MM.1S (cell line): ENCODE results near the gene BCL2.

Experiments used
- EZH2phosphoT487 ChIP-seq: fragments of 300-600 bp; sonication (generic); IDR thresholded peaks from 2 replicates; pipeline ENCODE4 v1.6.1; 2018; ENCODE audit warnings: antibody characterized with exemption, low read length
- TF ChIP-seq, protein P1 (sequence below): fragments of 300-600 bp; sonication (generic); IDR thresholded peaks from 2 replicates; pipeline ENCODE4 v1.5.1; 2016; ENCODE audit warnings: antibody characterized with exemption, low read length, mixed read lengths

DNA sequence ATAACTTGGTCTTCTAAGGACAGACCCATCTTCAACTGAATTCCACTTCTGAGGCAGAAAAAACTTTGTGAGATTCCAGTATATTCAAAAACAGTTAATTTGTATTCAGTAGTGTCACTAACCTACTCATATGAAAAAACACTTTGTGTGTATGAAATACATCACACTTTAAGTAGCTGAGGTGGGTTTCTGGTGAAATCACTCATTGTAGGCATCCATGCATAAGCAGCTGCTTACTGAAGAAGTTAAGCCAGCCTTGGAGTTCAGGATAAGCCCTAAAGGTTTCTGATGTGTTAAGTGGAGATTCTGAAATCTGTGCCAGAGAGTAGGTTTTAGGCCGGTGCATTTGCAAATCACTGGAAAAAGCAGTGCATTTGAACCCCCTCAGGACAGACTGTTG, 128.2 kb downstream of the BCL2 start:
- TF ChIP-seq, protein P1, sequence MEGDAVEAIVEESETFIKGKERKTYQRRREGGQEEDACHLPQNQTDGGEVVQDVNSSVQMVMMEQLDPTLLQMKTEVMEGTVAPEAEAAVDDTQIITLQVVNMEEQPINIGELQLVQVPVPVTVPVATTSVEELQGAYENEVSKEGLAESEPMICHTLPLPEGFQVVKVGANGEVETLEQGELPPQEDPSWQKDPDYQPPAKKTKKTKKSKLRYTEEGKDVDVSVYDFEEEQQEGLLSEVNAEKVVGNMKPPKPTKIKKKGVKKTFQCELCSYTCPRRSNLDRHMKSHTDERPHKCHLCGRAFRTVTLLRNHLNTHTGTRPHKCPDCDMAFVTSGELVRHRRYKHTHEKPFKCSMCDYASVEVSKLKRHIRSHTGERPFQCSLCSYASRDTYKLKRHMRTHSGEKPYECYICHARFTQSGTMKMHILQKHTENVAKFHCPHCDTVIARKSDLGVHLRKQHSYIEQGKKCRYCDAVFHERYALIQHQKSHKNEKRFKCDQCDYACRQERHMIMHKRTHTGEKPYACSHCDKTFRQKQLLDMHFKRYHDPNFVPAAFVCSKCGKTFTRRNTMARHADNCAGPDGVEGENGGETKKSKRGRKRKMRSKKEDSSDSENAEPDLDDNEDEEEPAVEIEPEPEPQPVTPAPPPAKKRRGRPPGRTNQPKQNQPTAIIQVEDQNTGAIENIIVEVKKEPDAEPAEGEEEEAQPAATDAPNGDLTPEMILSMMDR, result no peak
- TF ChIP-seq EZH2phosphoT487, result no peak
